Endodermal cell (in vitro differentiated cells): ENCODE results near the gene GRM7. TPM values are rescaled to one million over a fixed set of nuclear protein-coding genes. Genes with fewer than 3 reads are reported as not detected.

Source experiments
- DNase-seq: peaks from one replicate; pipeline ENCODE4 v3.0.0-alpha.2; 2017
- H3K27ac ChIP-seq: 2 replicates; pipeline ENCODE4 v1.5.1; 2013; ENCODE audit warnings: mild to moderate bottlenecking, low read depth, low read length, moderate library complexity
- H3K27me3 ChIP-seq: 2 replicates; pipeline ENCODE4 v1.6.1; 2013; ENCODE audit warnings: mild to moderate bottlenecking, low read length, moderate library complexity; ENCODE audit not compliant: insufficient read depth, control insufficient read depth, poor library complexity, severe bottlenecking
- H3K36me3 ChIP-seq: 2 replicates; pipeline ENCODE4 v1.7.0; 2013; ENCODE audit warnings: mild to moderate bottlenecking, low read length, moderate library complexity; ENCODE audit not compliant: control insufficient read depth, insufficient read depth
- H3K4me1 ChIP-seq: one replicate; pipeline ENCODE4 v1.7.0; 2013; ENCODE audit warnings: low read length; ENCODE audit not compliant: control insufficient read depth, insufficient read depth
- H3K4me3 ChIP-seq: 2 replicates; pipeline ENCODE4 v1.5.1; 2013; ENCODE audit warnings: mild to moderate bottlenecking, low read length, moderate library complexity
- H3K9ac ChIP-seq: 2 replicates; pipeline ENCODE4 v1.6.1; 2013; ENCODE audit warnings: mild to moderate bottlenecking, low read length, moderate library complexity; ENCODE audit not compliant: poor library complexity, severe bottlenecking; ENCODE audit errors: extremely low read depth
- H3K9me3 ChIP-seq: 2 replicates; pipeline ENCODE4 v1.6.1; 2013; ENCODE audit warnings: mild to moderate bottlenecking, low read length, moderate library complexity; ENCODE audit not compliant: control insufficient read depth
- H3K27ac Mint-ChIP-seq: 2 replicates; pipeline ENCODE4 v1.8.0; 2020; ENCODE audit warnings: mixed read lengths
- H3K27me3 Mint-ChIP-seq: 2 replicates; pipeline ENCODE4 v1.8.0; 2021; ENCODE audit warnings: mild to moderate bottlenecking, mixed read lengths; ENCODE audit not compliant: insufficient read depth
- H3K36me3 Mint-ChIP-seq: 2 replicates; pipeline ENCODE4 v1.8.0; 2020; ENCODE audit warnings: low read depth, mixed read lengths
- H3K4me1 Mint-ChIP-seq: 2 replicates; pipeline ENCODE4 v1.8.0; 2020; ENCODE audit warnings: mixed read lengths
- H3K4me3 Mint-ChIP-seq: 2 replicates; pipeline ENCODE4 v1.8.0; 2020; ENCODE audit warnings: mild to moderate bottlenecking, moderate library complexity, mixed read lengths
- H3K9me3 Mint-ChIP-seq: 2 replicates; pipeline ENCODE4 v1.8.0; 2020; ENCODE audit warnings: mild to moderate bottlenecking, mixed read lengths
- WGBS, 2 experiments: methylation state at CpG; one replicate each; pipeline versions ENCODE4 v1.1.5 to v1.1.7; 2013; ENCODE audit warnings: missing lambda C conversion rate in 2 of 2, mixed read lengths in 1 of 2; ENCODE audit not compliant: insufficient coverage in 1 of 2, insufficient read length in 1 of 2; 5-methylcytosine and 5-hydroxymethylcytosine counted together
- total RNA-seq, 2 donors: library from RNA; stranded (reverse); fragmentation: NEBNext Ultra II Directional in 1 of 2; extraction: Animal tissue kit (Norgen Biotek cat#: 25700) in 1 of 2; gene quantifications; 2 replicates in 1 of 2; 3 replicates in 1 of 2; pipeline ENCODE4 v1.2.1, GENCODE V29; 2021
- TF ChIP-seq, protein P1 (sequence below): fragments of 200-600 bp; sonication (generic); conservative IDR thresholded peaks from 2 replicates; pipeline ENCODE4 v1.5.0; 2021; ENCODE audit warnings: antibody characterized with exemption, mild to moderate bottlenecking

GRM7 gene
- total RNA-seq, 2 donors from 2014 or later = 0.11 to 0.73 TPM

DNA sequence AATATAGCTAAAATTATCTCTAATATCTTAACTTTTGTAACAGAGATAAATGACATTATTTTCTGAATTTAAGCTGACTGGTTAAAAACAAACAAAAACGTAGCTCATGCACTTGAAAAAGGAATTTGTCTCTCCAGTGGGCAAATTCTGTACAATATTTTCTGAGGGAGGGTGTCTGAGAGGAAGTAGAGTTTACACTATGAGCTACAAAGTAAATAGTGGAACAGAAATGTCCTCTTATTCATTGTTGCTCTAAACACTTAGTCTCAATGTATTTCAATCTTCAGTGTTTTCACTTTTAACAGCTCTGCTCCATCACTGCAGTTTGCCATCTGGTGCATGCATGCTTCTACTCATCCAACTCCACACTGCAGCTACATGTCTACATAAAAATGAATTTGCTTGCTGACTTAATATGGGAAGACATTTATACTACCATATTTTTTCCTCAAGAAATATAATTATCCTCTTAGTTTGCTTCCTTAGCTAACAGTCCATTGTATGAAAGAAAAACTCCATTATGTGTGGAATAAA is 823.3 kb downstream of the GRM7 start:
- peaks cover 10% of the 10 kb centered on the region for H3K9me3 Mint-ChIP-seq
- no peak overlapping the region for H3K4me3 ChIP-seq
- H3K27me3 ChIP-seq = no peaks in the 10 kb centered on the region
- TF ChIP-seq, protein P1, sequence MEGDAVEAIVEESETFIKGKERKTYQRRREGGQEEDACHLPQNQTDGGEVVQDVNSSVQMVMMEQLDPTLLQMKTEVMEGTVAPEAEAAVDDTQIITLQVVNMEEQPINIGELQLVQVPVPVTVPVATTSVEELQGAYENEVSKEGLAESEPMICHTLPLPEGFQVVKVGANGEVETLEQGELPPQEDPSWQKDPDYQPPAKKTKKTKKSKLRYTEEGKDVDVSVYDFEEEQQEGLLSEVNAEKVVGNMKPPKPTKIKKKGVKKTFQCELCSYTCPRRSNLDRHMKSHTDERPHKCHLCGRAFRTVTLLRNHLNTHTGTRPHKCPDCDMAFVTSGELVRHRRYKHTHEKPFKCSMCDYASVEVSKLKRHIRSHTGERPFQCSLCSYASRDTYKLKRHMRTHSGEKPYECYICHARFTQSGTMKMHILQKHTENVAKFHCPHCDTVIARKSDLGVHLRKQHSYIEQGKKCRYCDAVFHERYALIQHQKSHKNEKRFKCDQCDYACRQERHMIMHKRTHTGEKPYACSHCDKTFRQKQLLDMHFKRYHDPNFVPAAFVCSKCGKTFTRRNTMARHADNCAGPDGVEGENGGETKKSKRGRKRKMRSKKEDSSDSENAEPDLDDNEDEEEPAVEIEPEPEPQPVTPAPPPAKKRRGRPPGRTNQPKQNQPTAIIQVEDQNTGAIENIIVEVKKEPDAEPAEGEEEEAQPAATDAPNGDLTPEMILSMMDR = no peak
- no peaks in the 10 kb centered on the region for H3K36me3 Mint-ChIP-seq
- H3K36me3 ChIP-seq = no peaks in the 10 kb centered on the region
- no peak overlapping the region for H3K27ac ChIP-seq
- WGBS, 2 experiments = 83% methylated on average over 1 of the region's 1 CpG
- H3K9me3 ChIP-seq = peaks cover 12% of the 10 kb centered on the region
- no peaks in the 10 kb centered on the region for H3K27me3 Mint-ChIP-seq
- no peak for DNase-seq
- H3K4me3 Mint-ChIP-seq = no peak overlapping the region
- no peak overlapping the region for H3K9ac ChIP-seq
- H3K4me1 Mint-ChIP-seq = peaks cover 1% of the 10 kb centered on the region
- no peak overlapping the region for H3K27ac Mint-ChIP-seq
- no peaks in the 10 kb centered on the region for H3K4me1 ChIP-seq

DNA sequence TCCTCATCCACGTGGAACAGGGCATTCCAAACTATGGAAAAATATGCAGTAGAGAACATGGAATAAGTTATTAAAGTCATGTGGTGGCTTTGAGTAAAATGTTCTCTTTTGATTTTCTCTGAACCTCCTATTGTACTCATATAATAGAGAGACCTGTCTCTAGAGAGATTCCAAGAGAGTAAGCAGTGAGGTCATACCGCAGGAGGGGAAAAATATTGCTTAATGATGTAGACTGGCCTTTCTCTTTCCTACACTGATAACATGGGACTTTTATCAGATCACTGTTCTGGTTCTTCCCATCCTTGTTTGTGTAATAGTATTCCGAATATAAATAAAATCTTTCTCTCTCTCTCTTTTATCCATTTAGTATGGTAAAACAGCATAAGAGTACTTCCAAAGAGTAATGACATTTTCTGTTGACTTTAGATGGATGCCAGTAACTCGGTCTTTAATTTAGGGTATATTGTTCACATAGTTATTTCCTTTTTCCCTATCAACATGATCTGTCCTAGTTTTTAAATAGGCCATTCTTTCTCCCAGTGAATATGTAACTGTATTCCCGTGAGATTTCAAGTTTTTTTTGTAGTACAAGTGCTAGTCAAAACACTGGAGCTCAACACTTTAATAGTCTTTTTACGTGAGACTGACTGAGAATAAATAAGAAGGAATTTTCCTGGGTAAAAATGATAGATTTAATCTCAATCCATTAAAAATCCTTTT is 826.7 kb downstream of the GRM7 start:
- Histone ChIP-seq H3K27ac (no peak overlapping the region), H3K9me3 (peaks cover 12% of the 10 kb centered on the region), H3K4me3 (no peak overlapping the region), H3K9ac (no peak overlapping the region), H3K36me3 (no peaks in the 10 kb centered on the region), H3K4me1 (no peaks in the 10 kb centered on the region), H3K27me3 (no peaks in the 10 kb centered on the region)
- Mint-ChIP-seq H3K4me1 (peaks cover 1% of the 10 kb centered on the region), H3K27me3 (no peaks in the 10 kb centered on the region), H3K4me3 (no peak overlapping the region), H3K27ac (no peak overlapping the region), H3K36me3 (no peaks in the 10 kb centered on the region), H3K9me3 (peaks cover 10% of the 10 kb centered on the region)
- WGBS, 2 experiments = 80 to 95% methylated on average over 1 to 4 of the region's 6 CpGs
- TF ChIP-seq, protein P1 = no peak
- no peak for DNase-seq

DNA sequence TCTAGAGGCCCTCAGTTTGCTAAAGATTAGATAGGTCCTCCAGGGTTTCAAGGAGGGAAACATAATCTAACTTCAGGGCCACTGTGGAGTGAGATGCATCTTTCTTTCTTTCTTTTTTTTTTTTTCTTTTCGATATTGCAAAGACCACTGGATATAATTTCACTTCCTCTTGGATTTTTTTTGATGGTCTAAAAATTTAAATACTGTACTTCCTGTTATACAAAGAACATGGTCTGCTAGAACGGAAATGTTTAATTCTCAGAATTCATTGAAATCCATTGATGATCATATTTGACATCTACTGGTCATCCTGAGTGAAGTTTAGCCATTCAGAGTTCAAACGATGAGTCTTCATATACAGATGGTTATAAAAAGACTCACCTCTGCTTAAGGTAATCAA is 832.0 kb downstream of the GRM7 start:
- peaks cover 3% of the 10 kb centered on the region for H3K4me1 ChIP-seq
- Mint-ChIP-seq H3K27me3 (no peaks in the 10 kb centered on the region), H3K36me3 (no peaks in the 10 kb centered on the region), H3K9me3 (no peaks in the 10 kb centered on the region), H3K4me1 (peaks cover 20% of the 10 kb centered on the region), H3K4me3 (no peak overlapping the region), H3K27ac (no peak overlapping the region)
- DNase-seq = no peak
- TF ChIP-seq, protein P1 = no peak
- peaks cover 1% of the 10 kb centered on the region for H3K9me3 ChIP-seq
- no peak overlapping the region for H3K4me3 ChIP-seq
- H3K27ac ChIP-seq = no peak overlapping the region
- no peaks in the 10 kb centered on the region for H3K27me3 ChIP-seq
- H3K36me3 ChIP-seq = no peaks in the 10 kb centered on the region
- 96% methylated on average over 3 of the region's 3 CpGs; no CpG with 5 or more reads in 1 of the 2 experiments for WGBS, 2 experiments
- H3K9ac ChIP-seq = no peak overlapping the region
